Gastrocnemius medialis (tissue), 4 donors: Measurements from ENCODE around the gene HS3ST3A1.

Experiments
- POLR2A ChIP-seq, 2 donors: fragments of 450-650 bp; IDR thresholded peaks; one replicate each; pipeline ENCODE4 v1.6.1; 2017; ENCODE audit warnings: antibody characterized with exemption in 2 of 2, mild to moderate bottlenecking in 2 of 2, moderate library complexity in 2 of 2
- TF ChIP-seq, protein P1 (sequence below), 5 experiments: fragments of 450-650 bp in 3 of 5; fragments of 200-600 bp in 2 of 5; sonication (generic) in 2 of 5; IDR thresholded peaks in 4 of 5; conservative IDR thresholded peaks in 1 of 5; 1 replicate in 4 of 5; 2 replicates in 1 of 5; pipeline ENCODE4 v1.5.1; 2016 to 2019; ENCODE audit warnings: antibody characterized with exemption in 5 of 5, mild to moderate bottlenecking in 3 of 5, moderate library complexity in 3 of 5

DNA sequence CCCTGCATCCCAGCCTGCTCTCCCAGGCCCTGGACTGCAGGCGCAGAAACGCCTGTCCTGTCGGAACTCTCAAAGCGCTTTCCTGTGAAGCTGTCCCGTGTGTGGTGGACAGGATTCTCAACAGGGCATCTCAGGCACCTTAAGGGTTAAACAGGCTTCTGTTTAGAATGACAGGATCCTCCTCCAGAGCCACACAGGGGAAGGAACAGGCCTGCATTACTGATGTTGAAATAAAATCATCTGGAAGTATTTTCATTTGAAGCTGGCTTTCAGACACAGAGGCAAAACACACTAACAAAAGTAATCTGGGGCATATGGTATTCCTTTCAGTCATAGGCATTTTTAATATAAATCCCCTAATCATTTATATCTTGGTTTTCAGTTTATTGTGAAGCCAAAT is 7.4 kb downstream of the HS3ST3A1 start:
- TF ChIP-seq, protein P1, sequence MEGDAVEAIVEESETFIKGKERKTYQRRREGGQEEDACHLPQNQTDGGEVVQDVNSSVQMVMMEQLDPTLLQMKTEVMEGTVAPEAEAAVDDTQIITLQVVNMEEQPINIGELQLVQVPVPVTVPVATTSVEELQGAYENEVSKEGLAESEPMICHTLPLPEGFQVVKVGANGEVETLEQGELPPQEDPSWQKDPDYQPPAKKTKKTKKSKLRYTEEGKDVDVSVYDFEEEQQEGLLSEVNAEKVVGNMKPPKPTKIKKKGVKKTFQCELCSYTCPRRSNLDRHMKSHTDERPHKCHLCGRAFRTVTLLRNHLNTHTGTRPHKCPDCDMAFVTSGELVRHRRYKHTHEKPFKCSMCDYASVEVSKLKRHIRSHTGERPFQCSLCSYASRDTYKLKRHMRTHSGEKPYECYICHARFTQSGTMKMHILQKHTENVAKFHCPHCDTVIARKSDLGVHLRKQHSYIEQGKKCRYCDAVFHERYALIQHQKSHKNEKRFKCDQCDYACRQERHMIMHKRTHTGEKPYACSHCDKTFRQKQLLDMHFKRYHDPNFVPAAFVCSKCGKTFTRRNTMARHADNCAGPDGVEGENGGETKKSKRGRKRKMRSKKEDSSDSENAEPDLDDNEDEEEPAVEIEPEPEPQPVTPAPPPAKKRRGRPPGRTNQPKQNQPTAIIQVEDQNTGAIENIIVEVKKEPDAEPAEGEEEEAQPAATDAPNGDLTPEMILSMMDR (IDR thresholded peaks at IDR 0.05 in 4 of 5, conservative IDR thresholded peaks at IDR 0.05 in 1 of 5) = no peak
- TF ChIP-seq POLR2A (IDR thresholded peaks at IDR 0.05) = no peak
